NCI-H2227 (cell line): ENCODE measurements around the gene FAM110C.
"Not testable (repeated sequence)": the region's sequence is repeated elsewhere in the genome, so short reads cannot be mapped to it uniquely, and the experiment has no call there.

ENCODE experiments used
- DNase-seq: peaks from one replicate; lab custom pipeline; 2025; ENCODE audit not compliant: unreplicated experiment; lab: John Stamatoyannopoulos, UW

The FAM110C gene

DNA sequence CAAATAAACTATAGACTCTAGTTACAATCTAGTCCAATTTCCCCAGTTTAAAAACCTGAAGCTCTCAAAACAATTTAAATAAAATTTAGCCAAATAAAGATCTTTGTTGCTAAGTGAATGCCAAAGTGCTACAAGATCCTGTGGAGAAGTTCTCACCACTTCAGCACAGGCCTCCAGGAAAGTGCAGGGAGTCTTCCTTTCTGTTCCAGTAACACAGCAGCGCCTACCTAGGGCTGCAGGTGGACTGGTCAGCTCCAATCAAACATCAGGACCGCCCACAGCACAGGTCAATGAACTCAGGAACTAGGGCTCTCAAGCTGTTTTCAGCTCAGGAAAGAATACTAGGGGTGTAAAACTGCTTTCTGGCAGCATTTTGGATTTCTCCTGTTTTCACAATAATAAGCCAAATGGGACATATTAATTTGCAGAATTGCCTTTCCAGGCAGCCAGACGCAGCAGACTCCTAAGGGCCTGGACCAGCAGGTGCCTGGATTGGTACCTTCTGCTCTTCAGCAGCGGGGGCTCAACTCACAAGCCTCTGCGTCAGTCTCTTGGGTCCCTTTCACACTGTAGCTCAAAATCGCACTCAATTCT, 1.5 kb downstream of the FAM110C start:
- no peak for DNase-seq

DNA sequence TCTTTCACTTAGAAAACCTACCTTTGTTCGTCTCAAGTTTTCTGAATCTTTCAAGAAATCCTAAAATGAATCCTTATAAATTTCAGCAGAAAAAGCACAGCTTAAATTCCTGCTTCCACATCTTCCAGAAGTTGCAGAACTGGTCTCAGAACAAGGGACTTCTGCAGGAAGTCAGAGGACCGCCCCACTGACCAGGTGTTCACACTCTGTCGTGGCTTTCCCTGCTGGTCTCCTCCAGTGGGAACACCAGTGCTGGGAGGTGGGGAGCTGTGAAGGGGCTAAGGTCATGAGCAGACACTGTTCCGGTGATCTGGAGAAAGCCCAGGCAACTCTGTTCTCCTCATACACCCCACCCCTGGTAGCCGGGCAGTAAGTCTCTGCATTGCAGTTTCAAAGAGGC, 3.5 kb downstream of the FAM110C start:
- no peak for DNase-seq

DNA sequence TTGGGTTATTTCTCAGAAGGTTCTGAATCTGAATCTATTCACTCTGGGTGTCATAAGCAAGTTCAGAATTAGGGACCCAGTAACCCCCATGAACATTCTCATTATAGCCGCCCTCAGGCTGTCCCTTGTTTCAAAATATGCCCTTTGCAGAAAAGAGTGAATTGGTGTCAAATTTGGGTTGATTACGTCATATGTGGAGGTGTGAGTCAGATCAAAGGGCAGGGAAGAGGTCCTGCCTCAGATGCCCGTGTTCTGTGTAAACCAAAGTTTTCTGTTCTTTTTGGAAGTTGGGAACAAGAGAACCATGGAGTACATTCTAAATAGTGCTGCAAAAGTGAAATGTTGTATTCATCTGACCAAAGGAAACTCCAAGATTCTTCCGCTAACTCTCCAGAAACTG, 5.8 kb downstream of the FAM110C start:
- no peak for DNase-seq

DNA sequence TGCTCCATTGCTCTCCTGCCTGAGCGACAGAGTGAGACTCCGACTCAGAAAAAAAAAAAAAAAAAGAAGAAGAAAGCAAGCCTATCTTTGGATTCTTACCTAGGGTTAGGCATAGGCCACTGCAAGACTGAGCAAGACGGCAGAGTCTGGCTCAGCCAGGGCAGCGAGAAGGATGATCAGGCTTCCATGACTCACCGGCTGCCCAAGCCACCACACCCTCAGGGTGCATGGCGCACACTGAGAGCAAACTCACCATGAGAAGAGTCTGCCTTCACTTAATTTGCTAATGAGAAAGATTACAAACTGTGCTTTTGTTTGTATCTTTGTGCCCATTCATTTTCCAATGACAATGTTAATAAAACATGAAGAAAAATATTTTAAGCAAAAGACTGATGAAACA, 8.2 kb downstream of the FAM110C start:
- no peak for DNase-seq

DNA sequence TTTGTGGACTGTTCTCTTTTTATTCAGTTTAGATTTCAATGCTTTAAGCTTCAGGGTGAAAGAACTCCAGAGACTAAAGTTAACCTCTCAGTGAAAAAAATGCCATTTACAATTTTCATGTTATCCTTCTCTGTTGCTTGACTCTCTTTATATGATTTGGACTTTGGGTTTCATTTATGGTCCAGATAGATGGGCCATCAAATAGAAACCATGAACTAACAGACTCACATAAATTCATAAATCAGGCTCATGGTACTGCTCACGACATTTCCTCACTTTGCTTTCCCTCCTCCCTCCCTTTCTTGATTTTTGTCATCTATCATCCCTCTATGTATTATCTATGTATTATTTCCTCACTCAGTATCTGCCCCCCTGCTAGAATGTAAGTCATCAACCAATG, 10.0 kb downstream of the FAM110C start:
- DNase-seq, result no peak

DNA sequence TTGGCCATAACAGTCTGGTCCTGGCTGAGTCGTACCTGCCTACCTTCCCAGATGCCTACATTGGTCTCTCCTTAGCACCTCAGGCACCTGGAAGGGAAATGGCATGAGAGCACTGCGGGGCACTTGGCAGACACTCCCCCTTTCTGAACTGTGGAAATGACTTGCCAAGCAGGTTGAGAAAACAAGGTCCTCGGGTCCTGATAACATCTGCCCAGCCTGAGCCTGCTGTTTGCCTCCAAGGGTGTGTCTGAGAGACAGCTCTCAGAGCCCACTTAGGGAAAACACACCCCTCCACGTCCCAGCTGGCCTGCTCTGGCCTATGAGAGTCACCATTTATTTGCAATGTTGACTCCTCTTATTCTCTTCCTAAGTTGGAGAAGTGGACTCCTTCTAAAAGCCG, 10.5 kb downstream of the FAM110C start:
- DNase-seq, result no peak

DNA sequence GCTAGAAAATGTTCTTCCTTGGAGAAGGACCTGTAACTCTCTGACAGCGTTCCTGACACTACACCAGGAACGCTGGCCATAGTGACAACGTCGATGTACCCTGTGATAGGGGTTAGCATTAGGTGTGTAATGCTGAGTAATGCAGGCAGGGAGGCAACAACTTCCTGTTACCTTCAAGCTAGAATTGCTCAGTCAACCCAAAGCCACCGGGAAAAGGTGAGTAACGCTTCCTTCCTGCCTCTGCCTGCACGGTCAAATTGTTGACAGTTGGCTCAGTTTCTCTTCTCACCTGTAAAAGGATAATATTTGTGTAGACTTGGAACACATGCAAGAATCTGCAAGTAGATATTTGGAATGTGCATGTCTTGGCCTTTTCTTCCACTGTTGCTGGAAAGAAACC, 12.7 kb downstream of the FAM110C start:
- no peak for DNase-seq

DNA sequence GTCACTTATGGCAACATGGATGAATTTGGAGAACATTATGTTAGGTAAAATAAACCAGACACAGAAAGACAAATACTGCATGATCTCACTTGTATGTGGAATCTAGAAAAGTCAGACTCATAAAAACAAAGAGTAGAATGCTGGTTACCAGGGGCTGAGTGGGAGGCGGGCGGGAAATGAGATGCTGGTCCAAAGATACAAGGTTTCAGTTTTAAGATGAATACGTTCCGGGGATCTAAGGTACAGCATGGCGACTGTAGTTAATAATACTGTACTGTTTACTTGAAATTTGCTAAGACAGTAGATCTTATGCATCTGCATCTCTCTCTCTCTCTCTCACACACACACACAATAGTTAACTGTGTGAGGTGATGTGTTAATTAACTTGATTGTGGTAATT, 14.2 kb downstream of the FAM110C start:
- DNase-seq, result no peak

DNA sequence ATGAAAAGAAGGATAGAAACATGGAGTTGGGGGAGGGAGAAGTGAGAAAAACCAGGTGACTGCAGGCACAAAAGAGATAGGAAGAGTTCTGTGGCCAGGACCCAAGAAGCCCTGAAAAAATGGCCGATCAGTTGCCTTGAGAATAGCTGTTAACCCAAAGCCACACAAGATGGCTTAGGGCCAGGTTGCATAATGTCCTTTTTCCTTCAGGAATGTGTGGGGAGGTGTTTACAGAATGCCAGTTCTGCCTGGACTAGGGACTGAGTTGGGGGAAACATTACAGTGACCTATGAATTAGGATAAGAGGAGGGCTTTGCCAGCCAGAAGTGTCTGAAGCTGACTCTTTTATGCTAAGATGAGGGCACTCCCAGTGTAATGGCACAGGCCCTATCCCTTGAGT, 17.1 kb downstream of the FAM110C start:
- no peak for DNase-seq

DNA sequence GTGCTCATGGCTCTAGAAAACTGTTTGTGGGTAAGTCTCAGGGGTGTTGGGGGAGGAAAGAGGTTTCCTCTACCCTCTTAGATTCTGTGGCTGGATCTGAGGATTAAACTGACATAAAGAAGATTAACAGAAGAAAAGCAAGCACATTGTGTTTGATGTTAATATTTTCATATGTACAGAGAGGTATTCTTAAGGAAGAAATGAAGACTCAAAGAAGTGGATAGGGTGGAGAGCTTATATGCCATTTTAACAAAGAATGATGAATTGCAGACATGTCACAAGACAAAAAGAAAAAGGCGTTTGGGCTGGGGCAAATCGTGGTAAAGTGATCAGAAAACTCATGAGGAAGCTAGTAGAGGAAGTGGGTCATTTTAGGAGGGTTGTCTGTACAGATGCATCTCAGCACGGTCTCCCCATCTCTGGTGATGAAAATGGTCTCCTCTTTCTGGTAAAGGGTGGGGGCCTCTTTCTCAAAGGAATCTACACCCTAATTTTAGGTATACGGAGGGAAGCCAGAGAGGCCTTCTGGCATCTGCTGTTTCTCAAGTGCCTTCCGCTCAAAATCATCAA, 17.8 kb downstream of the FAM110C start:
- DNase-seq, result no peak

DNA sequence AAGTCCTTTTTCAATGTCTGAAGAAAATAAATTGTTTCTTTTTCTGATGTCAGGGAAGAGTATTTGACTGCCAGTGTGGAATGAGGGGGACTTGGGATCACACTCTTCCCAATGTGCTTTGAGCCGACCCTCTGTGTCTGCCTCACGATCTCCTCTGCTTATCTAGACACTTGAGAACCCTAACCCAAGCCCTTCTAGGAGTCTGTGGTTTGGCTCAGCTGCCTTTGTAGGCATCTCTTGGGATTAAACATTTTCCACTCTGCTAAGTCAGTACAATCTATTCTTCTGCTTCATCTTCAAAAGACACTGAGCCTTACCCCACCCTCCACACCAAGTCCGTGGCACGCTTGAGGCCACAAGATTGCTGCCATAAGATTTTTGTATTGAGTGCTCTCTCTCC, 19.4 kb downstream of the FAM110C start:
- DNase-seq, result no peak

DNA sequence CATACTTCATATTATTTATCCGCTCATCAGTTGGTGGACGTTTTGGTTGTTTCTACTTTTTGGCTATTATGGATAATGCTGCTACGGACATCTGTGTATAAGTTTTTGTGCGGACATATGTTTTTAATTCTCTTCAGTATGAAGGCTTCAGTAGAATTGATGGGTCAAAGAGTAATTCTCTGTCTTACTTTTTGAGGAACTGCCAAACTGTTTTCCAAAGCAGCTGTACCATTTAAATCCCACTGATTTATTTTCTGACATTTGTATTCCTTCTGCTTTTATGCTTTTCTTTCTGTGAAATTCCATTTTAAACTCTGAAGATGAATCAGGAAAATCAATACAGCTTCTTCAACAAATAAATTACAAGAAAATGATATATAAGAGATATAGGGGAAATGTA, 20.8 kb downstream of the FAM110C start:
- no peak for DNase-seq

DNA sequence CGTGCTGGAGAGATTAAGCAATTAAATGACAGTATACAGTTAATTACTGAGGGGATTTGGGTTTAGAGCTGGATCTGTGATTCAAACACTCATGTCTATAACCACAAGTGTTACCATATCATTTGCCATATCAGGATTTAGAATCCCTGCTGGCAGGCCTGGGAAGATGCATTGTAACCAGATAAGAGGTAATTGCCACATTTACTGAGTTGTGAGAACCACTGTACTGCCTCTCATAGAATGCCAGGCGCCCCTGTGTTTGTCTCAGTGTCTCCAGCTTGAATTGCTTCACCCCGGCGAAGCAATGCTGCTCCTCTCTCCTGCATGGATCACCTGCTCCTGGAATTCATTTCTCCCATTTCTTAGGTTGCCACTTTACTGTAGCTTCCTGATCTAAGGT, 21.7 kb downstream of the FAM110C start:
- DNase-seq, result not testable (repeated sequence)

DNA sequence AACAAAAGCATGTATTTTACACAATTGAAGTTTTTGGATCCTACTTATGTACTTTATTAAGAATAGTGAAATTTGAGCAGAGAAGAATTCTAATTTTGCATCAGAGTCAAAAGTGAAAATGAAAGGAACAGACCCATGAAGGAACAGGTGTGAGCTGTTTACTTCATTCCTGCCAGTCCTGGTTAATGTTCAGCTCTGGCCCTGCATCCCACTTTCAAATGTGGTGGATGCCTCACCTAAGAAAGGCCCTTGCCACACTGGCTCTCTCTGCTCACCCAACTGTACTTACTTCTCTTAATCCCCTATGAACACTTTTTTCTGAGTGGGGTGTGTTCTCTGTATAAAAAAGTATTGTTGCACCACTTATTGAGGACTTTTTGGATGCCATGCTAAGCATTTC, 22.2 kb downstream of the FAM110C start:
- no peak for DNase-seq

DNA sequence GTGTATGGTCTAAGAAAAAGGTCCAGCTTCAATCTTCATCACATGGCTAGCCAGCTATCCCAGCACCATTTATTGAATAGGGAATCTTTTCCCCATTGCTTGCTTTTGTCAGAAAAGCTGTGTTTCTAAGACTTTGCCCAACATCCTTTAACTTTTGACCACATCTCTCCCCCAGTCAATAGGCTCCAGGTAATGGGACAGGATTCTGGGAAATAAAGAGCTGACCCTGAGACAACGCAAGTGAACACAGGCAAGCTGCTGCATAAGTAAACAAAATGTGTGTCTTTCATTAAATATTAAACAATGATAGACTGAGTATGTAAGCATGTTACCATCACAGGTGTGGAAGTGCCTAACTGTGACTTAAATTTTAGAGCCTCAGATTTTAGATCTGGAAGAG, 23.0 kb downstream of the FAM110C start:
- DNase-seq, result no peak

DNA sequence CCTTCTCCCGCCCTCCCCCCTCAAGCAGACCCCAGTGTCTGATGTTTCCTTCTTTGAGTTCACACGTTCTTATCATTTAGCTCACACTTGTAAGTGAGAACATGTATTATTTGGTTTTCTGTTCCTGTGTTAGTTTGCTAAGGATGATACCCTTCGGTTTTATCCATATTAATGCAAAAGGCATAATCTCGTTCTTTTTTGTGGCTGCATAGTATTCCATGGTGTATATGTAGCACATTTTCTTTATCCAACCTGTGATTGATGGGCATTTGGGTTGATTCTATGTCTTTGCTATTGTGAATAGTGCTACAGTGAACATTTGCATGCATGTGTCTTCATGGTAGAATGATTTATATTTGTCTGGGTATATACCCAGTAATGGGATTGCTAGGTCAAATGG, 24.1 kb downstream of the FAM110C start:
- not testable (repeated sequence) for DNase-seq

DNA sequence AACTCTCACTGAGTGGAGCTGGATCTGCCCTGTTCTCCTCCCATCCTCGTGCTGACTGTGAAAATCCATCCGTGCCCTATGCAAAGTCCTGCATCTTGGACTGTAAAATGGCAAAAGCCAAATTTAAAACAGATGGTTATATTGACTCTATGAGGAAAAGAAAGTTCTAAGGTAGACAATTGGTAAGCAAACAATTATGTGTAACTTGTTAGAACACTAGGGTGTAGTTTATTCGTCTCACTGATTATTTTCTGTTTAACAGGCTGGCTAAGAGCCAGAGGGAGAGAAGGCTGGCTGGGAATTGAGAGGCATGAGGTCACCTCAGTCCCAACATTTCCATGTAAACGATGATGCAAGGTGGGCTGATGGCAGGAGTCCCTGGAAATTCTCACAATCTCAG, 26.0 kb downstream of the FAM110C start:
- not testable (repeated sequence) for DNase-seq

DNA sequence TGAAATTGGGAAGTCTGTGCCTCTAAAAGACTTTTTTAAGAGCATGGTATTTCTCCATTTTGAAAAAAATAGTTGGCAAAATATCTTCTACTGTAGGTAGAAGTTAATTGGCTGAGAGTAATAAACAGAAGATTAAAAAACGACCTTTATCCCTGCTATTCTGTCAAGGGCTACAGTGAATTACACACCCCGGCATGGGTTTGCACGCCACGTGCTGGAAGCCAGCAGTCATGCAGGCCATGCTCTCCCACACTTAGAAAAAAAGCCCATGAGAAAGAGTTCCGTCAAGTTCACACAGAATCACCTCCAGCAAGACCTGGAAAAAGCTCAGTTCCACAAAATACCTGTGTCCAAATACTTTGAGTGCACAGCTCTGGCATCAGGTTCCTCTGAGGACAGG, 26.8 kb downstream of the FAM110C start:
- no peak for DNase-seq

DNA sequence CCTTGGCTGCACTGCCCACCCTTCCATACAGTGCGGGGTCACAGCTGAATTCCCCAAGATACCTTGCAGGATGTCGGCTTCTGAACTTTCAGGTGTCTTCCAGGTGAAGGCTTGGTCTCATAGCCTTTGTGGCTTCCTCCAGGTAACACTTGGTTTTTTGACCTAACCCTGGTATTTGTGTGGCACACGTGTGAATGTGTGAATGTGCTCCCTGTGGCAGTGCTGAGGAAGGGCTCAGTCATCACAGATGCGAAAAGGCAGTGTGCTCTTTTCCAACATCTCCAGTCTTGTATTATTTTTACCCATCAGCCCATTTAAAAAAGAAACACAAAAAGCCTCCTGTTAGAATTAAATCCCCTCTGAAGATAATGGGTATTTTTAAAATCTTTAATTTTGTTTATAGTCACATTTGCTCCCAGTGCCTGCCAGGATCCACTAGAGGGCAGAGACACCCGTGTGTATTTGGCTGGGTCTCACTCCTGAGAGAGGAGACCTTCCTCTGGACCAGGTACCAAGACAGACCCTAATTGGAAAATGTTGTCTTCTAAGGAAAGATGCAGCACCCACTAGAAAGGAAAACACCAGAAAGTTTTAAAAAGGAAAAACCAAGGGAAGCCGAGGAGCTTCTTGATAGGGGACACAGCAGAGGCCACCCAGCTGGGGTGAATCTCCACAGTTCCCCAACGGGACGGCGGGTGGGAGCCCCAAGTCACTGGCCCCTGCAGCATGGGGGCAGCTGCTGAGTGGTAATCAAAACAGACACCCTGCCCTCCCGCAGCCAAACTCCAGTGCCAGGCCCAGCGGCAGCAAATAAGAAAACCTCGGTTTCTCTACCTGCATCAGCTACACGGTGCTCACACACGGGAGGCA, 27.7 kb downstream of the FAM110C start:
- DNase-seq, result no peak

DNA sequence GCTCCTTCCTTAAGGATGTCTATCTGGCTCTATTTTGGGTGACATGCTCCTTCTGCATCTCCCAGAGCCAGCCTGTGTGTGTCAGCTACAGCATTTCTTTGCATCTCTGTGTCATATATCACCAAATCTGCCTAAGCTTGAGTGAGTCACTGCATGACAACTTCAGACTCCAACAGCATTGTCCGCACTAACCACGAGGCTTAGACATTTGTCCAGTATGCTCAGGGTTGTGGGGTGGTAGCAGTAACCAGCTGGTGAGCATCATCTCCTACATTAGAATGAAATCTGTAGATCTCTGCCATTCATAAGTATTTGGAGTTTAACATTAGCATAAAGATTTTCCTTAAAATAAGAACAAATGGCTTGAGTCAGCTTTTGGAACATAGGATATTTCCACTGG, 30.4 kb downstream of the FAM110C start:
- not testable (repeated sequence) for DNase-seq

DNA sequence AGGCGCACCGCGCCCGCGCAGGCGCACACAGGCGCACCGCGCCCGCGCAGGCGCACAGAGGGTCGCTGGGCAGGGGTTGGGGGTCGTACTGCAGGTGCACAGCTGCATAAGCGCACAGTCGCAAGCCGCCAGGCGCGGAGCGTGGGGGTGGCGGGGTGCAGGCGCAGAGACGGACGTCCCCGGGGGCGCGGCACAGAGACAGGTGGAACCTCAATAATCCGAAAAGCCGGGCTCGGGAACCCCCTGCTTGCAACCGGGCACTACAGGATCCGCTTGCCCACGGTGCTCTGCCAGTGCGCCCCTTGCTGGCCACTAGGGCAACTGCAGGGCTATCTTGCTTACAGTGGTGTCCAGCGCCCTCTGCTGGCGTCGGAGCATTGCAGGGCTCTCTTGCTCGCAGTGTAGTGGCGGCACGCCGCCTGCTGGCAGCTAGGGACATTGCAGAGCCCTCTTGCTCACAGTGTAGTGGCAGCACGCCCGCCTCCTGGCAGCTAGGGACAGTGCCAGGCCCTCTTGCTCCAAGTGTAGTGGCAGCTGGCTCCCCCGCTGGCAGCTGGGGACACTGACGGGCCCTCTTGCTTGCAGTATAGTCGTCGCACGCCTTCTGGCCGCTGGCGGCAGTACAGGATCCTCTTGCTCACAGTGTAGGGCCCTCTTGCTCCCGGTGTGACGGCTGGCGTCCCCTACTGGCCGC, 34.9 kb downstream of the FAM110C start:
- DNase-seq, result peak; percentile 9
